ENCODE results near the gene PPP1R3D.

DNA sequence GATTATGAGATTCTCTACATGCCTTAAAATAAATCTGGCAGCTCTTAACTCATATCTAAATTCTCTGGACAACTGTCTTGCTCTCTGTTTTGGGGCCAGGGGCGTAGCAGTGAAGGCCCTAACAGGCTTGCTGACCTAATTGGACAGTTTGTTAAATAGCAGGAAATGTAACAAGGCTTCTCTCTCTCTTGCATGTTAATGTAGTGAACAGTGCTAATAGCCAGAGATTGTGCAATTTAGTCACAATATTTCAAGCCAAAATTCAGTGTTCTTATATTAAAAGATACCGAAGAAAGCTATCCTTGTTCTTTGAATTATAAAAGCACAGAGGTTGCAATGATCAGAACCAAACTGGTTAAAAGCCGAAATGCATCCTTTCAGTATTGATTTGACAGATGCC, 3.0 kb downstream of the PPP1R3D start:
- TF ChIP-seq, protein P1, sequence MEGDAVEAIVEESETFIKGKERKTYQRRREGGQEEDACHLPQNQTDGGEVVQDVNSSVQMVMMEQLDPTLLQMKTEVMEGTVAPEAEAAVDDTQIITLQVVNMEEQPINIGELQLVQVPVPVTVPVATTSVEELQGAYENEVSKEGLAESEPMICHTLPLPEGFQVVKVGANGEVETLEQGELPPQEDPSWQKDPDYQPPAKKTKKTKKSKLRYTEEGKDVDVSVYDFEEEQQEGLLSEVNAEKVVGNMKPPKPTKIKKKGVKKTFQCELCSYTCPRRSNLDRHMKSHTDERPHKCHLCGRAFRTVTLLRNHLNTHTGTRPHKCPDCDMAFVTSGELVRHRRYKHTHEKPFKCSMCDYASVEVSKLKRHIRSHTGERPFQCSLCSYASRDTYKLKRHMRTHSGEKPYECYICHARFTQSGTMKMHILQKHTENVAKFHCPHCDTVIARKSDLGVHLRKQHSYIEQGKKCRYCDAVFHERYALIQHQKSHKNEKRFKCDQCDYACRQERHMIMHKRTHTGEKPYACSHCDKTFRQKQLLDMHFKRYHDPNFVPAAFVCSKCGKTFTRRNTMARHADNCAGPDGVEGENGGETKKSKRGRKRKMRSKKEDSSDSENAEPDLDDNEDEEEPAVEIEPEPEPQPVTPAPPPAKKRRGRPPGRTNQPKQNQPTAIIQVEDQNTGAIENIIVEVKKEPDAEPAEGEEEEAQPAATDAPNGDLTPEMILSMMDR (IDR thresholded peaks at IDR 0.05) = no peak
- TF ChIP-seq POLR2A (IDR thresholded peaks at IDR 0.05) (no peak), EP300 (IDR thresholded peaks at IDR 0.05) (no peak)

Measured in tibial nerve (tissue), 4 donors.